ENCODE measurements around the gene SNED1. TPM values are rescaled to one million over a fixed set of nuclear protein-coding genes. Genes with fewer than 3 reads are reported as not detected.

Gene SNED1
- total RNA-seq, 2 experiments from 2014 or later: 1.4 to 1.8 TPM

DNA sequence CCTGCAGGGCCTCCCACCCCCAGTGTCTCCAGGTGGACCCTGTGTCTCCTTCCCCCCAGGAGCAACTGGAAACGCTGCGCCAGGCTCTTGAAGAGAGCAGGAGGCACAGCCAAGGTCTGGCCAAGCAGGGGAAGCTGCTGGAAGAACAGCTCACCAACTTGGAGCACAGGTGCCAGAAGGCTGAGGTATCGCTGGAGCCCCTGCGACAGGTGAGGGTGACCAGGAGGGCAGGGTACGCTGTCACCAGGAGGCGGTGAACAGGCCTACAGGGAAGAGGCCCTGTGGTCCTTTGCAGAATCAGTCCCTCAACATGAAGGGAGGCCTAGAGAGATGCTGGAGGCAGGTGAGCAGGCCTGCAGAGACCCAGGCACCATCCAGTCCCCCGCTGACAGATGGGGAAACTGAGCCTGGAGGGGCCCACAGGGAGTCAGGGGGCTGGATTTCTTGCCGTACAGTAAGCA is 15.6 kb upstream of the SNED1 start:
- POLR2A ChIA-PET: no interaction called here
- Mint-ChIP-seq H3K27me3 (no peaks in the 10 kb centered on the region), H3K9me3 (no peaks in the 10 kb centered on the region), H3K36me3 (ENCODE audit: low read depth) (no peaks in the 10 kb centered on the region), H3K4me3 (no peak overlapping the region), H3K27ac (no peak overlapping the region), H3K4me1 (ENCODE audit: low read depth) (no peaks in the 10 kb centered on the region)
- CTCF ChIA-PET: interaction anchor here (0.8 to 1.8 kb wide), 8 partner anchors 10 to 167 kb away, joined by 3 to 12 read pairs (median 4); partner anchors contain the start of gene PASK
- intact Hi-C loops (cut with micrococcal nuclease): no loop called here
- ATAC-seq: no peak
- no peak for DNase-seq
- TF ChIP-seq, protein P1, sequence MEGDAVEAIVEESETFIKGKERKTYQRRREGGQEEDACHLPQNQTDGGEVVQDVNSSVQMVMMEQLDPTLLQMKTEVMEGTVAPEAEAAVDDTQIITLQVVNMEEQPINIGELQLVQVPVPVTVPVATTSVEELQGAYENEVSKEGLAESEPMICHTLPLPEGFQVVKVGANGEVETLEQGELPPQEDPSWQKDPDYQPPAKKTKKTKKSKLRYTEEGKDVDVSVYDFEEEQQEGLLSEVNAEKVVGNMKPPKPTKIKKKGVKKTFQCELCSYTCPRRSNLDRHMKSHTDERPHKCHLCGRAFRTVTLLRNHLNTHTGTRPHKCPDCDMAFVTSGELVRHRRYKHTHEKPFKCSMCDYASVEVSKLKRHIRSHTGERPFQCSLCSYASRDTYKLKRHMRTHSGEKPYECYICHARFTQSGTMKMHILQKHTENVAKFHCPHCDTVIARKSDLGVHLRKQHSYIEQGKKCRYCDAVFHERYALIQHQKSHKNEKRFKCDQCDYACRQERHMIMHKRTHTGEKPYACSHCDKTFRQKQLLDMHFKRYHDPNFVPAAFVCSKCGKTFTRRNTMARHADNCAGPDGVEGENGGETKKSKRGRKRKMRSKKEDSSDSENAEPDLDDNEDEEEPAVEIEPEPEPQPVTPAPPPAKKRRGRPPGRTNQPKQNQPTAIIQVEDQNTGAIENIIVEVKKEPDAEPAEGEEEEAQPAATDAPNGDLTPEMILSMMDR (IDR thresholded peaks at IDR 0.05): no peak

DNA sequence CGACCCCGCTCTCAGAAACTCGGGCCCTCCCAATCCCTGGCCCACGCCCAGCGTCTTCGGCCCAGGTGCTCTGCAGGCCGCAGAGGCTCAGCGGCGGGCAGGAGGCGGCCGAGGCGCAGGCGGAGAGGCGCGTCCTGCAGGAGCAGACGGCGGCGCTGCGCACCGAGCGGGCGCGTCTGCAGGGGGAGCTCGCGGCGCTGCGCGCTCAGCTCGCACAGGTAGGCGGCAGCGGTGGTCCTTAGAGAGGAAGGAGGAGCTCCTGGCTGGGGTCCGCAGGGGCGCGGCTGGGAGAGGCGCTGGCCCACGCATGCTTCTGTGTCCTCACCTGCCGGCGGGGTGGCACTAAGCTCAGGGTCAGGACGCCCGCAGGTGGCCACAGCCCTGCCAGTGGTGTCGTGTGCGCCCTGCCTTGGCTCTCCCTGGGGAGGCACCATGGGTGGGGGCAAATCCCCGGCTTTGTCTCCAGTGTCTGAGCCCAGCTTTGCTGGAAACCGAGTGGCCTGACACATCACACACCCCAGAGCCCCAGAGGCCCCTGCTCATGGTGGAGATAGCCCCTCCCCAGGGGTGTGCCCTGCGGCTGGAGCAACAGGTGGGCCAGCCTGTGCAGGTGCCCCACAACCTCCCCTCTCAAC is 14.9 kb upstream of the SNED1 start:
- peak; percentile 94 for ATAC-seq
- ChIA-PET POLR2A (no interaction called here), CTCF (interaction anchor here (0.6 to 1.8 kb wide), 14 partner anchors 11 to 166 kb away, joined by 3 to 12 read pairs (median 3); partner anchors contain the start of genes PASK and SNED1)
- DNase-seq: peak; percentile 53
- Mint-ChIP-seq H3K4me3 (no peak overlapping the region), H3K27me3 (no peaks in the 10 kb centered on the region), H3K27ac (no peak overlapping the region), H3K4me1 (ENCODE audit: low read depth) (no peaks in the 10 kb centered on the region), H3K9me3 (no peaks in the 10 kb centered on the region), H3K36me3 (ENCODE audit: low read depth) (no peaks in the 10 kb centered on the region)
- TF ChIP-seq, protein P1 (IDR thresholded peaks at IDR 0.05): peak; percentile 75
- intact Hi-C loops (cut with micrococcal nuclease): no loop called here

DNA sequence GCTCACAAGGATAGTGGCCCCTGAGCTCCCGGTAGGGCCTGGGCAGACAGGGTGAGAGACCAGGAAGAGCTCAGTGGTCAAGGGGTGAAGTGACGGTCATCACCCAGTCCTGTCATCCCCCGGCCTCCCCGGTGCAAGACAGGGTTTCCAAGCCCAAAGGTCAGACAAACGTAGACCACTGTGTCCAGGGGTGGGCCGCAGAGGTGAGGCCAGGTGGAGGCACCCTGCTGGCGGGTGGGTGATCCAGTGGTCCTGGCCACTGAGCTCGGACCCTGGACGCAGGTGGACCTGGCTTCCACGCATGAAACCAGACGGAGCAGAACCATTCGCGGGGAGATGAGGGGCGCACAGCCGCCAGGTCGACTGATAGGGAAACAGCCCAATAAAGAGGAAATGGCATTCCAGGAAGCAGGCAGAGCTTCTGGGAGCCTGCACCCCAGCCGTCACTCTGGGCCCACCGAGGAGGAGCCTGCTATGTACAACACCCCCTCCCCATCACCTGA is 14.4 kb upstream of the SNED1 start:
- ATAC-seq (no peak), DNase-seq (no peak)
- ChIA-PET CTCF (interaction anchor here (0.6 to 1.8 kb wide), 14 partner anchors 11 to 165 kb away, joined by 3 to 12 read pairs (median 3); partner anchors contain the start of genes PASK and SNED1), POLR2A (no interaction called here)
- H3K27me3 Mint-ChIP-seq: no peaks in the 10 kb centered on the region
- intact Hi-C loops (cut with micrococcal nuclease): no loop called here
- no peak overlapping the region for H3K4me3 Mint-ChIP-seq
- H3K9me3 Mint-ChIP-seq: no peaks in the 10 kb centered on the region
- H3K4me1 Mint-ChIP-seq (ENCODE audit: low read depth): no peaks in the 10 kb centered on the region
- H3K36me3 Mint-ChIP-seq (ENCODE audit: low read depth): no peaks in the 10 kb centered on the region
- H3K27ac Mint-ChIP-seq: no peak overlapping the region
- TF ChIP-seq, protein P1 (IDR thresholded peaks at IDR 0.05): no peak

DNA sequence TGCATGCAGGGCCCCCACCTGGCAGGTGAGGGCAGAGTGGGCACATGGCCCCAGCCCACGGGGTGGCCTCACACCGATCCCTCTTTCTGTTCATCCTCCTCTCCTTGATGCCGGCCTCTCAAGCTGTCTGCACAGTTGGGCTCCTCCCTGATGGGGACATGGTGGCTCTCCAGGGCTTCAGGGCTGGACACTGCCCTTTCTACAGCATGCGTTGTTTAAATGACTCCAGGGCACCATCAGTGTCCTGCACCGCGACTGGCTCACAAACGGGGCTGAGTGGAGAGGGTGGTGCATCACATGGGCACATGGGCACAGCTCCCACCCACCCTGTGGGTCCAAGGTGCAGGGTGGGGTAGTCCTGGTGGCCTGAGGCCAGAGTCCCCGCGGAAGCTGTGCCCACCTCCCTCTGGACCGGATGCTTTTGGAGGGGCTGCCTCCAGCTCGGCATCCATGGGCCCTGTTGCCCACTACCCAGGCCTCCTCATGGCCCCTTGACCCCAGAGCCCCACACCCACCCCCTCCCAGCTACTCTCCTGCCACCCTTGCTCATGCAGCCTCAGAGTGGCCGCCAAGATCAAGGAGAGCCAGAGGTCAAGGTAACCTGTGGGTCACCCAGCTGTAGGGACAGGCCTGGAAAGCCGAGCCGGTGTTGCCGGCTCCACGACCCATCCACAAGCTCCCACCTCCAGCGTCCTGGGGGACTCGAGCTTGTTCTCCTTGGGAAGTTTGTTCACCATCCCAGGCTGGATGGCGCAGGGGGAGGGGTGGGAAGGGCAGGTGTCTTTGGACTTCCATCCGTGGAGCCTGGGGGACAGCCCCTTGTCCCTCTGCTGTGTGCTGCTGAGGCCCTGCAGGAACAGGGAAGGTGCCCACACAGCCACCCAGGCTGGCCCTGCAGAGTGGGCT is 12.3 kb upstream of the SNED1 start:
- Mint-ChIP-seq H3K9me3 (no peaks in the 10 kb centered on the region), H3K27ac (no peak overlapping the region), H3K4me3 (no peak overlapping the region), H3K27me3 (no peaks in the 10 kb centered on the region), H3K4me1 (ENCODE audit: low read depth) (no peaks in the 10 kb centered on the region), H3K36me3 (ENCODE audit: low read depth) (no peaks in the 10 kb centered on the region)
- DNase-seq (no peak), ATAC-seq (no peak)
- POLR2A ChIA-PET: no interaction called here
- TF ChIP-seq, protein P1 (IDR thresholded peaks at IDR 0.05): no peak
- CTCF ChIA-PET: no interaction called here
- intact Hi-C loops (cut with micrococcal nuclease): no loop called here

Data from activated CD8-positive, alpha-beta T cell treated with anti-CD3 and anti-CD28 coated beads for 36 hours (primary cell).